M059J (cell line): ENCODE measurements around the gene CASKIN1. TPM values are rescaled to one million over a fixed set of nuclear protein-coding genes. Genes with fewer than 3 reads are reported as not detected.

Experiments used
- DNase-seq: peaks from one replicate; pipeline ENCODE4 v3.0.0-alpha.2; 2012; ENCODE audit warnings: low read depth
- total RNA-seq: library from RNA; depleted of rRNA; stranded (reverse); fragments of >200 nt; shearing (Covaris generic); gene quantifications from 2 replicates; pipeline ENCODE4 v1.2.3, GENCODE V29; 2014

CASKIN1 gene
- total RNA-seq, 1 experiment from 2014 or later, result not detected

GRCh38 chr16:2177561-2177960 lies 18.8 kb downstream of the CASKIN1 start:
- DNase-seq, result no peak

- no peak for DNase-seq
These were observed 19.3 kb downstream of the CASKIN1 start for GRCh38 chr16:2177101-2177500.

- no peak for DNase-seq
These were observed 20.4 kb downstream of the CASKIN1 start for GRCh38 chr16:2176047-2176446.

DNA sequence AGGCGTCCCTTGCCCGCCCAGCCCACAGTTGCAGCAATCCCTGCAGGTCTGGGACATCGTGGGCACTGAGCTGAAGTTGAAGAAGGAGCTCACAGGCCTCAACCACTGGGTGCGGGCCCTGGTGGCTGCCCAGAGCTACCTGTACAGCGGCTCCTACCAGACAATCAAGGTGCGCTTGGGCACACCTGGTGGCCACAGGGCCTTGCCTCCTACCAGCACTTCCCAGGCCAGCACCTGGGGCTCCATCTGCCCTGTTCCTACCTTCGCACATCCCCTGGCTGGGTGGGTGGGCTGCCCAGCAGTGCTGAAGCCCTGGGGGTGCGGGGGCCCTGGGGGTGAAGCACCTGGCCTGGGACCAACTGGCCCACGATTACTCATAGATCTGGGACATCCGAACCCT lies 21.0 kb downstream of the CASKIN1 start:
- DNase-seq, result no peak

- DNase-seq, result no peak
These were observed 21.8 kb downstream of the CASKIN1 start for GRCh38 chr16:2174396-2175131.

GRCh38 chr16:2173916-2174315 lies 22.5 kb downstream of the CASKIN1 start:
- DNase-seq, result no peak

DNA sequence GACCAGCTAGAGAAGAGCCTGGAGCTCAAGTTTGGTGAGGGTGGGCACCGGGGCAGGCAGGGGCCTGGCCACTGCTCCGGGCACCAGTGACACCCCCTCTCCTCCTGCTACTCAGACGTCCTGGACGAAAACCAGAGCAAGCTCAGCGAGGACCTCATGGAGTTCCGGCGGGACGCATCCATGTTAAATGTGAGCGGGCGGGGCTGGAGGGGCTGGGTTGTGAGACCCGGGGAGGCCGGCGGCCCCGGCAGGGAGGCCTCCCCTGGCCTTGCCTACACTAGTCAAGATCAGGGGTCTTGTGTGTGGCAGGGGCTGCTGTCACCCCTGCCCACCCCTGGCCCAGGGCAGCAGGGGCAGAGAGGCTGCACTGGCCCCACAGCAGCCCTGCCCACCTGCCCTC lies 23.0 kb downstream of the CASKIN1 start:
- DNase-seq, result no peak

DNA sequence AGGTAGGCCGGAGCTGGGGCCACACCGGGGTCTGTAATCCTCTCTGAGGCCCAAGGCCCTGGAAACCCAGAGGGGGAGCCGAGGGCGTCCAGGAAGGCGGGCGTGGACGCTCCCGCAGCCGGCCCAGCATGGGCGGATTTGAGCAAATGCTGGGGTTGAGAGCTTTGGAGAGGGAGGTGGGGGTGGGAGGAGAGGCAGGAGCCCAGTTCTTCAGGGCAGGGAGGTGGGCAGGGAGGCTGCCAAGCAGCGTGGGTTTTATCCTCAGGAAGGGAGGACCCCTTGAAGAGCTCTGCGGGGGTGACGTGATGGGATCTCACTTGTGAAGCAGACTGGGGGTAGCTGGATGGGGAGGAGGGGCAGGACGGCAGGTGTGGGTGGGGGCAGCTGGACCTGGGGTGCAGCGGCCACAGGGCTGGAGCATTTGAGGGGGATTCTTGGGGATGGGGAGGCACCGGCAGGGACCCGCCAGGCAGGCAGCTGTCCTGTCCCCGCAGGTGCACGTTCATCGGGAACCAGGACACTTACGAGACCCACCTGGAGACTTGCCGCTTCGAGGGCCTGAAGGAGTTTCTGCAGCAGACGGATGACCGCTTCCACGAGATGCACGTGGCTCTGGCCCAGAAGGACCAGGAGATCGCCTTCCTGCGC lies 23.6 kb downstream of the CASKIN1 start:
- DNase-seq, result no peak

DNA sequence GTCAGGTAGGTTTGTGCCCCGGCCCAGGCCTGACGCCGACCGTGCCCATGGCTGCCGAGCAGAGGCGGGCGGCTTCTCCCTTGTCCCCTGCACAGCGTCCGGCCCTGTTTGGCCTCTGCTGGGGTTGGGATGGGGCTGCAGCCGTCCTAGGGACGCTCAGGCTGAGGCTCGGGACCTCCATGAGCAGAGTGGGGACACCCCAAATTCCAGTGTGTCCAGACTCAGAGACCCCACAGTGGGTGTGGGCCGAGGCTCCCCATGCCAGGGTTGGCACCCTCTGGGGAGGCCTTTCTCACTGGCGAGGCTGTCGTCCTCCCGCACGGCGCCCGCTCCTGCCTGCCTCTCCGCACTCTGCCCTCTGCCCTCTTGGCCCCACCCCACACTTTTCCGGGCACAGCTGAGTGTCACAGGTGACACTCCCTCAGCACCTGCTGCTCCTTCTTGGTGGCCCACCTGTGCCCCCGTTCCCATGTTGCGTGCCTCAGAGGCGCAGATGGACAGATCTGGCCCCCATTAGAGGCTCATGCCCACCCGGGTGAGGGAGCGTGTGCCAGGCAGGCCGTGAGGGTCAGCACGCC lies 24.7 kb downstream of the CASKIN1 start:
- no peak for DNase-seq

GRCh38 chr16:2170587-2171435 lies 25.6 kb downstream of the CASKIN1 start:
- DNase-seq, result no peak

DNA sequence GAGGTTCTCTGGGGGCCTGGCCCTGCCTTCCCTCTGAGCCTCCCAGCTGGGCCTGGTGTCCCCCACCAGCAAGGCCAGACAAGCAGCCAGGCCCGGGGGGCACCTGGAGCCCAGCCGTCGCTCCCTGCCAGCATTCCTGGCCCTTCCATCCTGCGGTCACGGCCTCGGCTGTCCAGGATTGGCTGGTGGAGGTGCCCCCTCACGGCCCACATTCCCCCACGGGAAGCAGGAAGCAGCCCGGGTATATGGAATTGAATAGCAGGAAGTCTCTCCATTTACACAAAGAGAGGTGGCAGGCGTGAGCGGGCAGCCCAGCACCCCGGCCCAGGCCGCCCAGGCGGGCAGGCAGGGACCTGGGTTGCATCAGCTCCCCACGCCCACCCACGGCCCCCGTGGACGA lies 26.3 kb downstream of the CASKIN1 start:
- DNase-seq, result no peak

GRCh38 chr16:2167068-2167638 lies 29.3 kb downstream of the CASKIN1 start:
- no peak for DNase-seq

GRCh38 chr16:2166263-2167067 lies 29.9 kb downstream of the CASKIN1 start:
- DNase-seq, result no peak

DNA sequence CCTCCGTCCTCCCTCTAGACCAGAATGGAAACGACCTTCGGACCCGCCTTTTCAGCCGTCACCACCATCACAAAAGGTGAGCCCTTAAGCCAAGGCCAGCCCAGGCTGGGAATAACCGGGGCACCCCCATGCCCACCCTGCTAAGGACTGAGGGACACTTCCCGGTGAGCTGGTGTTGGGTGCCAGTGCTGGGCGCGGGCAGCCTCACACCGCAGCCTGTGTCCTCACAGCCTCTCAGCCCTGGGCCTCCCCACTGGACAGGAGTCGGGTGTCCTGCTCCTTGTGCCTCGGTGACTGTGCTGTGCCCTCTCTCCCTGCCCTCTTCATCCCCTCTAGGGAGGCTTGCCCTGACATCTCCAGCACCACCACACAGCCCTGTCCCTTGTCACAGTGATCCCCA lies 30.5 kb downstream of the CASKIN1 start:
- no peak for DNase-seq

DNA sequence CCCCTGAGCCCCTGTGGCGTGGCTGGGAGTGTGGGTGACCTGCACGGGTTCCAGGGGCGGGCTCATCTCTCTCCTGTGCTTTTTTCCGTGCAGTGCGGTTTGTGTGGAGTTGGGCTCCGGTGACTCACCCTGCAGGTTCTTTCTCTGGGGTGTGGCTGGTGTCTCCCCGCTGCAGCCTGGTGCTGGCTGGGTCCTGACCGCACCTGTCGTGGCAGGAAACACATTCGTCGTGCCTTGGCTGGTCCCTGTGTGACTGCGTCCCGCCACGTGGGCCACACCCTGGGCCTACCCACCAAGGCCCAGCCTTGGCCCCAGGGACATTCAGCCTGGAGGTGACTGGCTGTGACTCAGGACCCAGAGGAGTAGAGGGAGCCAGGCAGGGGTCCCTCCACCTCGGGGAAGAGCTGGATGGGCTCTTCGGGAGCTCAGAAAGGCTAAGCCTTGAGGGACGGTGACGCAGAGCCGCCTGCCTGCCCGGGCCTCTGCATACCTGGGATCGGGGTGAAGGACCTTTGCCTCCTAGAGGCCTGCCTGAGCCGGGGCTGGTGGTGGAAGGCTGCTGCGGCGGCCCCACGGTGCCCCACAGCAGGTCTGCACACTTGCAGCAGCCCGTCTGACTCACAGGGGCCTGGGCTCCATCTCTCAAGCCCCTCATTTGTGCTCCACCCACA lies 33.1 kb downstream of the CASKIN1 start:
- no peak for DNase-seq

GRCh38 chr16:2162676-2163118 lies 33.7 kb downstream of the CASKIN1 start:
- DNase-seq, result no peak

DNA sequence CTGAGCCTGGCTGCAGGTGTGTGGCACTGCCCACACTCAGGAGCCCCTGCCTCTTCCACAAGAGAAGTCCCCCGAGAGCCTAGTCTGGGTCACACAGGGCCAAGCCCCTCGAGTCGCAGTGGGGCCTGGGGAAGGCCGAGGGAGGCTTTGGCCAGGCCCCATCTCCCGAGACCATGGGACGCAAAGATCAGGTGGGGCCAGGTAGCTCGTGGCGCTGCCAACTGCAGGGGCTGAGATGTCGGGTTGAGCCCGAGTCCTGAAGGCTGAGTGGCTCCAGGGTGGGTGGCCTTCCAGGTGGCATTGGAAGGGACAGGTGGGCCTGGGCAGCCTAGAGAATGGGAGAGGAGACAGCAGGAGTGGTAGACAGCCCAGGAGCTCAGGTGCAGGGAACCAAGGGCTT lies 34.5 kb downstream of the CASKIN1 start:
- DNase-seq, result no peak

GRCh38 chr16:2160915-2161551 lies 35.4 kb downstream of the CASKIN1 start:
- no peak for DNase-seq

GRCh38 chr16:2159175-2159838 lies 37.1 kb downstream of the CASKIN1 start:
- DNase-seq, result no peak
